Suprapubic skin (tissue), 4 donors: ENCODE results near the gene MDK. TPM values are rescaled to one million over a fixed set of nuclear protein-coding genes. Genes with fewer than 3 reads are reported as not detected.
A peak's percentile ranks its signal among the peaks of the same experiment; 100 is the strongest.

Source experiments
- DNase-seq, 2 donors: peaks; one replicate each; pipeline ENCODE4 v3.0.0-alpha.2; 2019; ENCODE audit warnings: low spot score in 2 of 2
- H3K27ac ChIP-seq: fragments of 200-600 bp; sonication (generic); one replicate; pipeline ENCODE4 v1.5.1; 2019
- H3K27me3 ChIP-seq: fragments of 200-600 bp; sonication (generic); one replicate; pipeline ENCODE4 v1.5.1; 2019
- H3K36me3 ChIP-seq: fragments of 200-600 bp; sonication (generic); one replicate; pipeline ENCODE4 v1.5.1; 2019
- H3K4me1 ChIP-seq: fragments of 200-600 bp; sonication (generic); one replicate; pipeline ENCODE4 v1.5.1; 2019
- H3K4me3 ChIP-seq: fragments of 200-600 bp; sonication (generic); one replicate; pipeline ENCODE4 v1.5.1; 2019; ENCODE audit warnings: mild to moderate bottlenecking
- H3K9me3 ChIP-seq: fragments of 200-600 bp; sonication (generic); one replicate; pipeline ENCODE4 v1.5.1; 2019
- EP300 ChIP-seq: sonication (generic); formaldehyde crosslinking; IDR thresholded peaks from one replicate; pipeline ENCODE4 v1.6.1; 2017; ENCODE audit warnings: antibody characterized with exemption
- POLR2A ChIP-seq, 2 donors: fragments of 450-650 bp; IDR thresholded peaks; one replicate each; pipeline ENCODE4 v1.6.1; 2017; ENCODE audit warnings: antibody characterized with exemption in 2 of 2, mild to moderate bottlenecking in 2 of 2, moderate library complexity in 2 of 2
- POLR2AphosphoS5 ChIP-seq, 3 donors: sonication (generic); formaldehyde crosslinking; IDR thresholded peaks; one replicate each; pipeline ENCODE4 v1.6.1; 2017; ENCODE audit warnings: antibody characterized with exemption in 3 of 3
- WGBS: methylation state at CpG from one replicate; pipeline ENCODE4 v1.1.5; 2018; 5-methylcytosine and 5-hydroxymethylcytosine counted together
- total RNA-seq, 4 donors: library from RNA; depleted of rRNA; stranded (reverse); fragments of >200 nt; gene quantifications; one replicate each; pipeline ENCODE4 v1.1.0, GENCODE V29; 2016
- TF ChIP-seq, protein P1 (sequence below), 2 donors: fragments of 200-600 bp in 1 of 2; fragments of 450-650 bp in 1 of 2; sonication (generic) in 1 of 2; IDR thresholded peaks; one replicate each; pipeline ENCODE4 v1.5.1; 2016 to 2019; ENCODE audit warnings: antibody characterized with exemption in 2 of 2, mild to moderate bottlenecking in 1 of 2, moderate library complexity in 1 of 2

MDK gene
- total RNA-seq, 4 donors from 2014 or later: 9.1 to 22.6 (median 13.9) TPM

DNA sequence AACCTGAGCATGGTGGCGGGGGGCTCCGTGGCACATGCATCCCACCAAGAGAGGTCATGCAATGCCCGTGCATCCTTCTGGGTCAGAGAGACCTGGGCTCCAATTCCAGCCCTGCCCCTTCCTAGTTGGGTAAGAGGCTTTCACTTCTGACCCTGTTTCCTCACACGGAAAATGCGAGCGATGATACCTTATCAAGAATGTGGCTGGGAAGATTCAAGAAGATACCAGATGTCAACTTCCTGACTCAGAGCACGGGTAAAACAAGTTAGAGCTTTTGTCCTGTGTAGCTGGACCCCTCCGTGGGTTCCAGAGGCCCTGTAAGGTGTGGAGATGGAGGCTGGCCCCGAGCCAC is 42.9 kb upstream of the MDK start:
- Histone ChIP-seq H3K4me1 (peaks cover 24% of the 10 kb centered on the region), H3K4me3 (peak overlapping the region; percentile 38), H3K9me3 (no peaks in the 10 kb centered on the region), H3K36me3 (no peaks in the 10 kb centered on the region), H3K27ac (peak overlapping the region; percentile 26), H3K27me3 (peaks cover 6% of the 10 kb centered on the region)
- WGBS: 29% methylated on average over 9 of the region's 9 CpGs
- TF ChIP-seq, protein P1, sequence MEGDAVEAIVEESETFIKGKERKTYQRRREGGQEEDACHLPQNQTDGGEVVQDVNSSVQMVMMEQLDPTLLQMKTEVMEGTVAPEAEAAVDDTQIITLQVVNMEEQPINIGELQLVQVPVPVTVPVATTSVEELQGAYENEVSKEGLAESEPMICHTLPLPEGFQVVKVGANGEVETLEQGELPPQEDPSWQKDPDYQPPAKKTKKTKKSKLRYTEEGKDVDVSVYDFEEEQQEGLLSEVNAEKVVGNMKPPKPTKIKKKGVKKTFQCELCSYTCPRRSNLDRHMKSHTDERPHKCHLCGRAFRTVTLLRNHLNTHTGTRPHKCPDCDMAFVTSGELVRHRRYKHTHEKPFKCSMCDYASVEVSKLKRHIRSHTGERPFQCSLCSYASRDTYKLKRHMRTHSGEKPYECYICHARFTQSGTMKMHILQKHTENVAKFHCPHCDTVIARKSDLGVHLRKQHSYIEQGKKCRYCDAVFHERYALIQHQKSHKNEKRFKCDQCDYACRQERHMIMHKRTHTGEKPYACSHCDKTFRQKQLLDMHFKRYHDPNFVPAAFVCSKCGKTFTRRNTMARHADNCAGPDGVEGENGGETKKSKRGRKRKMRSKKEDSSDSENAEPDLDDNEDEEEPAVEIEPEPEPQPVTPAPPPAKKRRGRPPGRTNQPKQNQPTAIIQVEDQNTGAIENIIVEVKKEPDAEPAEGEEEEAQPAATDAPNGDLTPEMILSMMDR (IDR thresholded peaks at IDR 0.05): no peak
- TF ChIP-seq POLR2AphosphoS5 (IDR thresholded peaks at IDR 0.05) (no peak), POLR2A (IDR thresholded peaks at IDR 0.05) (no peak), EP300 (no peak)
- no peak for DNase-seq

DNA sequence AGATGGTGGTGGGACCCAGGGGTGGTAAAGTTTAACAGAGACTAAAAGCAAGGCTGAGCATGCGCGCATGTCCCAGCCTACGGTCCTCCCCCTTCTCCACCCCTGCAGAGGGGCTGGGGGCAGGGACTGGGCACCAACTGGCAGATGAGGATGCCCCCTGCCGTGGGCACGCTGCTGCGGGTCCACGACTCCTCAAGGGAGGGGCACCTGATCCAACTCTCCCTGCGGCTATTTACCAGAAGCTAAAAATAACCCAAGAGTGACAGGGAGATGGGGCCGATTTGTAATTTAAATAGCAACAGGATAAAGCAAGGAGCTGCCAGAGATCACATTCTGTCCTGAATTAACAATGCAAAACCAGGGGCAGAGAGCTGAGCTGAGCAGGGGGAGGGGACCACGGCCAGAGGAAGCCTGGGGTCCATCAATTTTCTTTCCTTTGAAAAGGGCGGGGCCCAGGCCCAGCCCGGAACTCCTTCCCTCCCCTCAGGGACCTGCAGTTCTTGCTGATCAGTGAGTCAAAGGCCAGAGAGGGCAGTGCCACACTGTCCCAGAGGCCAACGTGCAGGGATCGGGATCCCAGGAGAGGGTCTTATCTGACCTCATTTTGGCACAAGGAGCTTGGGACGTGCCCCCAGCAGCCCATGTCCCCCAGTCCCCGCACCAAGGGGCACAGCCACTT is 42.3 kb upstream of the MDK start:
- no peak for DNase-seq
- TF ChIP-seq, protein P1 (IDR thresholded peaks at IDR 0.05): no peak
- TF ChIP-seq EP300 (no peak), POLR2AphosphoS5 (IDR thresholded peaks at IDR 0.05) (no peak), POLR2A (IDR thresholded peaks at IDR 0.05) (no peak)
- 27% methylated on average over 15 of the region's 16 CpGs for WGBS
- no peaks in the 10 kb centered on the region for H3K9me3 ChIP-seq
- H3K36me3 ChIP-seq: no peaks in the 10 kb centered on the region
- H3K27ac ChIP-seq: peak overlapping the region; percentile 40
- peaks cover 22% of the 10 kb centered on the region for H3K4me1 ChIP-seq
- peaks cover 3% of the 10 kb centered on the region for H3K27me3 ChIP-seq
- peak overlapping the region; percentile 38 for H3K4me3 ChIP-seq

DNA sequence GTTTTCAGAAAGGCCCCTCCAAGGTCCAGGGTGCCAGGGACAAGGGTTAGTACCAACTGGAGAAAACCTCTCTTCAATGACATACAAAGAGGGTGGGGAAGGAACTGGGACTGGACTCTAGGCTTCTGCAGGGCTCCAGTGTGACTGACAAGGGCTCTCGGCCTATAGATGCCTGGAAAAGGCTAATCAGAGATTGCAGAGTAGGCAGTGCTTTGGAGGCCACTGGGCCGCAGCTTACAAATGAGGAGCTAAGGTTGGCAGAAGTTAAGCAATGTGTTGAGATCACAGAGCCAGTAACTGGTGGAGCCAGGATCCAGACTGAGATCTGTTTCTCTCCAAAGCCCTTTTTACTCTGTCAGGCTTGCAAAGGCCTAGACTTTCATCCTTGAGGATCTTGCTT is 41.7 kb upstream of the MDK start:
- Histone ChIP-seq H3K9me3 (no peaks in the 10 kb centered on the region), H3K4me1 (peaks cover 26% of the 10 kb centered on the region), H3K27me3 (no peaks in the 10 kb centered on the region), H3K4me3 (no peak overlapping the region), H3K36me3 (no peaks in the 10 kb centered on the region), H3K27ac (peak overlapping the region; percentile 40)
- 83% methylated on average over 2 of the region's 2 CpGs for WGBS
- TF ChIP-seq, protein P1 (IDR thresholded peaks at IDR 0.05): no peak
- TF ChIP-seq EP300: no peak
- no peak for DNase-seq

DNA sequence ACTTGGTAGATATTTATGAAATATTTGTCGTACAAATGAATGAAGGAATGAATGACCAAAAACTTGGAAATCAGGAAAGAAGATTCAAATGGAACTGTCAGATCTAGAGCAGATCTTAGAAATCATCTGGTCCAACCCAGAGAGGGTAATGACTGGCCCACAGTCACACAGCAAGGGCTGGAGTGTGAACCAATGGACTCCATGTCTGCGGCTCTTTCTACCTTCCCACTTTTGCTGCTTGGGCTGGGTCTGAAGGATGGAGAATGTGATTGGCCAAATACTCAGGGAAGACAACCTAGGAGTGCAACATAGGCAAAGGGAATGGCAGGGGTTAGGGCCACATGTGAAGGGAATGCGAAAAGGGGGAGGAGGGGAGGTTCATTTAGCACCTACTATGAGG is 40.0 kb upstream of the MDK start:
- Histone ChIP-seq H3K9me3 (no peaks in the 10 kb centered on the region), H3K4me1 (peaks cover 43% of the 10 kb centered on the region), H3K4me3 (no peak overlapping the region), H3K27me3 (no peaks in the 10 kb centered on the region), H3K27ac (no peak overlapping the region), H3K36me3 (no peaks in the 10 kb centered on the region)
- no peak for DNase-seq
- 85% methylated on average over 3 of the region's 3 CpGs for WGBS
- TF ChIP-seq POLR2AphosphoS5 (IDR thresholded peaks at IDR 0.05) (no peak), POLR2A (IDR thresholded peaks at IDR 0.05) (no peak), EP300 (no peak)
- TF ChIP-seq, protein P1 (IDR thresholded peaks at IDR 0.05): no peak

DNA sequence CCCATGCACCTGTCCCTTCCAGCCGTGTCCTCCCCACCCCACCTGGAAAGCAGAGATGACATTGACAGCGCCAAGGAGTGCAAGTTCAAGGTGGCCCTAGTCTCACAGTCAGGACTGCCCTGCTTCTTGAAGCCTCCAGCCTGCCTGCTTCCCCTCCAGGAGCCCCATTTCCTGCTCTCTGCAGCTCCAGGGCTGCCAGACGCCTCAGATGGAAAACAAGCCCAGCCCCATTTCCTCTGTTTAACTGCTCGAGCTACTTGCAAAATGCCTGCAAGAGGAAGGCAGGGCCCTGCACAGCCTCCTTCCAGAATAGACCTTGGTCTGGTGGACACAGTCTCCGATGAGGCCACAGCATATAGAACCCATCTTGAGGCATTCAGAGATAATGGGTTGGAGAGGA is 39.2 kb upstream of the MDK start:
- Histone ChIP-seq H3K4me1 (peaks cover 48% of the 10 kb centered on the region), H3K9me3 (no peaks in the 10 kb centered on the region), H3K27me3 (no peaks in the 10 kb centered on the region), H3K27ac (no peak overlapping the region), H3K36me3 (no peaks in the 10 kb centered on the region), H3K4me3 (no peak overlapping the region)
- whole genome bisulfite sequencing: 49% methylated on average over 5 of the region's 5 CpGs
- no peak for TF ChIP-seq POLR2A (IDR thresholded peaks at IDR 0.05)
- no peak for TF ChIP-seq EP300
- TF ChIP-seq, protein P1 (IDR thresholded peaks at IDR 0.05): no peak
- no peak for TF ChIP-seq POLR2AphosphoS5 (IDR thresholded peaks at IDR 0.05)
- DNase-seq: no peak
